CD4-positive, alpha-beta T cell (primary cell): ENCODE data around the gene CCND3. TPM values are rescaled to one million over a fixed set of nuclear protein-coding genes. Genes with fewer than 3 reads are reported as not detected.

Source experiments
- ATAC-seq: fragments of 200-7000 bp; cut with Tn5 transposase; one replicate; pipeline ENCODE4 v1.10.0; 2022; ENCODE audit warnings: mild to moderate bottlenecking; ENCODE audit not compliant: poor library complexity
- CTCF ChIA-PET: fragments of 350-600 bp; sonication (Branson Sonifier 250); formaldehyde crosslinking; loops from one replicate; lab custom pipeline; 2021; ENCODE audit warnings: antibody characterized with exemption, inconsistent platforms; lab: Charles Lee
- POLR2A ChIA-PET: fragments of 350-600 bp; sonication (Branson Sonifier 250); formaldehyde crosslinking; loops from one replicate; lab custom pipeline; 2021; ENCODE audit warnings: antibody characterized with exemption, inconsistent platforms; lab: Charles Lee
- DNase-seq, 14 experiments: peaks; one replicate each; pipeline ENCODE4 v3.0.0-alpha.2; 2013 to 2020; ENCODE audit warnings: mixed read lengths in 2 of 14
- H3K27ac ChIP-seq, 2 donors: one replicate each; pipeline versions ENCODE4 v1.5.1 to v1.7.0; 2013; ENCODE audit warnings: low read length in 2 of 2, low read depth in 1 of 2, mild to moderate bottlenecking in 1 of 2
- H3K27me3 ChIP-seq, 2 experiments: 1 replicate in 1 of 2; 2 replicates in 1 of 2; pipeline versions ENCODE4 v1.6.1 to v1.7.0; 2013; ENCODE audit warnings: low read length in 2 of 2, control low read depth in 1 of 2, mild to moderate bottlenecking in 1 of 2, moderate library complexity in 1 of 2; ENCODE audit not compliant: insufficient read depth in 2 of 2, control insufficient read depth in 1 of 2
- H3K36me3 ChIP-seq: one replicate; pipeline ENCODE4 v1.6.1; 2013; ENCODE audit warnings: low read length, control low read depth; ENCODE audit not compliant: insufficient read depth
- H3K4me1 ChIP-seq: one replicate; pipeline ENCODE4 v1.6.1; 2013; ENCODE audit warnings: low read length, control low read depth; ENCODE audit not compliant: insufficient read depth
- H3K4me3 ChIP-seq: one replicate; pipeline ENCODE4 v1.5.1; 2013; ENCODE audit warnings: mild to moderate bottlenecking, low read length, moderate library complexity
- H3K9me3 ChIP-seq, 2 experiments: 1 replicate in 1 of 2; 2 replicates in 1 of 2; pipeline versions ENCODE4 v1.6.1 to v1.7.0; 2013; ENCODE audit warnings: low read length in 2 of 2, mild to moderate bottlenecking in 2 of 2, control low read depth in 1 of 2, moderate library complexity in 1 of 2; ENCODE audit not compliant: control insufficient read depth in 1 of 2, insufficient read depth in 1 of 2
- H3K27ac Mint-ChIP-seq: one replicate; pipeline ENCODE4 v1.8.0; 2020; ENCODE audit warnings: mixed read lengths
- H3K27me3 Mint-ChIP-seq: one replicate; pipeline ENCODE4 v1.8.0; 2021; ENCODE audit warnings: mixed read lengths
- H3K36me3 Mint-ChIP-seq: one replicate; pipeline ENCODE4 v1.8.0; 2021; ENCODE audit warnings: low read depth, mixed read lengths
- H3K4me1 Mint-ChIP-seq: one replicate; pipeline ENCODE4 v1.8.0; 2021; ENCODE audit warnings: low read depth, mixed read lengths
- H3K4me3 Mint-ChIP-seq: one replicate; pipeline ENCODE4 v1.8.0; 2020; ENCODE audit warnings: mild to moderate bottlenecking, mixed read lengths
- H3K9me3 Mint-ChIP-seq: one replicate; pipeline ENCODE4 v1.8.0; 2020; ENCODE audit warnings: mixed read lengths
- intact Hi-C, 2 experiments: fragments of 100-400 bp; cut with DNase I in 1 of 2; cut with micrococcal nuclease in 1 of 2; formaldehyde crosslinking; loops; one replicate each; pipeline versions ENCODE4 v1.15.1 to v1.9.0; 2023 to 2025; cut with DNase I, micrococcal nuclease
- total RNA-seq, 174 experiments: library from RNA in 2 of 174; stranded (reverse) in 2 of 174; gene quantifications; one replicate each; pipeline ENCODE4 v1.2.3 and lab custom pipeline; 2021 to 2026
- TF ChIP-seq, protein P1 (sequence below): fragments of 200-600 bp; IDR thresholded peaks from one replicate; pipeline ENCODE4 v1.8.0; 2022; ENCODE audit warnings: antibody characterized with exemption, mild to moderate bottlenecking

CCND3 gene
- total RNA-seq, 2 experiments from 2014 or later, result 247 to 248 TPM

DNA sequence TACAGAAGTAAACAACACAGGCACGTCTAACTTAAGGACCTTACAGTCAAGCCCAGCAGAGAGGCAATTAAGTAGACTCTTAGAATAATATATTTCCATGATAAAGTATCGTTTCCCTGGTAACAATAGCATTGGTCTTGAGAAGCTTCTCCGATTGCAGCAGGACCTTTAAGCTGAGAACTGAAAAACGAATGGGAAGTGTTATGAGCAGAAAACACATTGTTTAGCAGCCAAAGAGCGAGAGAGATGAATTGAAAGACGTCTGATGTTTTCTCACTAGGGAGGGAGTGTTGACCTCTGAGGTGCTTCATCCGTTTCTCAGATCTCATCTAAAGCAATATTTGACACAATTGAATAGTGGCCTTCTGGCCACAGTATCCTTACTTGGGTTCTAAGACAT is 19.5 kb downstream of the CCND3 start:
- CTCF ChIA-PET, result interaction anchor here (1.0 to 5.6 kb wide), 6 partner anchors 15 to 142 kb away, joined by 3 to 84 read pairs (median 30); partner anchors contain the start of genes FRS3, TAF8 and TOMM6

DNA sequence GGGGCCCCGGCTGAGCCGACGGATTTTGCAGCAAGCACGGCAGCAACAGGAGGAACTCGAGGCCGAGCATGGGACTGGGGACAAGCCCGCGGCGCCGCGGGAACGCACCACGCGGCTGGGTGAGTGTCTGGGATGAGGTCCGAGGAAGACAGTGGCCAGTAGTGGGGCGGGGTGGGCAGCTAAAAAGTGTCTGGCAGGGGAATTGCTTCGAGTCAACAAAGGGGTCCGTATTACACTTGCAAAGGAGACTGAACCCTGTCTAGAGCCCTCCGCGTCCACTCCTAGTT is 20.0 kb downstream of the CCND3 start:
- Mint-ChIP-seq H3K4me1 (peaks cover 56% of the 10 kb centered on the region), H3K27me3 (no peaks in the 10 kb centered on the region), H3K4me3 (peak overlapping the region; percentile 99), H3K9me3 (no peaks in the 10 kb centered on the region), H3K36me3 (peaks cover 30% of the 10 kb centered on the region), H3K27ac (peak overlapping the region; percentile 94)
- POLR2A ChIA-PET, result interaction anchor here (0.9 to 3.5 kb wide), 14 partner anchors 9 to 134 kb away, joined by 3 to 41 read pairs (median 12); partner anchors contain the start of genes TAF8, TOMM6 and USP49
- CTCF ChIA-PET, result interaction anchor here (0.8 to 5.6 kb wide), 15 partner anchors 11 to 142 kb away, joined by 3 to 84 read pairs (median 6); partner anchors contain the start of genes CCND3, FRS3, TAF8 and TOMM6
- TF ChIP-seq, protein P1, sequence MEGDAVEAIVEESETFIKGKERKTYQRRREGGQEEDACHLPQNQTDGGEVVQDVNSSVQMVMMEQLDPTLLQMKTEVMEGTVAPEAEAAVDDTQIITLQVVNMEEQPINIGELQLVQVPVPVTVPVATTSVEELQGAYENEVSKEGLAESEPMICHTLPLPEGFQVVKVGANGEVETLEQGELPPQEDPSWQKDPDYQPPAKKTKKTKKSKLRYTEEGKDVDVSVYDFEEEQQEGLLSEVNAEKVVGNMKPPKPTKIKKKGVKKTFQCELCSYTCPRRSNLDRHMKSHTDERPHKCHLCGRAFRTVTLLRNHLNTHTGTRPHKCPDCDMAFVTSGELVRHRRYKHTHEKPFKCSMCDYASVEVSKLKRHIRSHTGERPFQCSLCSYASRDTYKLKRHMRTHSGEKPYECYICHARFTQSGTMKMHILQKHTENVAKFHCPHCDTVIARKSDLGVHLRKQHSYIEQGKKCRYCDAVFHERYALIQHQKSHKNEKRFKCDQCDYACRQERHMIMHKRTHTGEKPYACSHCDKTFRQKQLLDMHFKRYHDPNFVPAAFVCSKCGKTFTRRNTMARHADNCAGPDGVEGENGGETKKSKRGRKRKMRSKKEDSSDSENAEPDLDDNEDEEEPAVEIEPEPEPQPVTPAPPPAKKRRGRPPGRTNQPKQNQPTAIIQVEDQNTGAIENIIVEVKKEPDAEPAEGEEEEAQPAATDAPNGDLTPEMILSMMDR, result no peak
- intact Hi-C loops, result loop anchor here (1.0 to 2.0 kb wide), 9 partner anchors 15 to 641 kb away; partner anchors contain the start of genes TOMM6 (in 2 of the 2), USP49 (in 2 of the 2), CCND3 (in 1 of the 2) and MRPS10 (in 1 of the 2)
- DNase-seq, result peak in 1 of 14 experiments; percentile 27
- Histone ChIP-seq H3K4me3 (peak overlapping the region; percentile 78), H3K36me3 (peaks cover 4% of the 10 kb centered on the region), H3K27me3 (no peaks in the 10 kb centered on the region), H3K27ac (peak overlapping the region; percentile 97 to 98), H3K9me3 (no peaks in the 10 kb centered on the region), H3K4me1 (peaks cover 31% of the 10 kb centered on the region)
- peak; percentile 10 for ATAC-seq

More for the DNA sequence above, 19.5 kb downstream of the CCND3 start:
- H3K27ac Mint-ChIP-seq, result peak overlapping the region; percentile 94
- H3K9me3 Mint-ChIP-seq, result no peaks in the 10 kb centered on the region
- H3K27me3 ChIP-seq, result no peaks in the 10 kb centered on the region
- H3K4me3 Mint-ChIP-seq, result peak overlapping the region; percentile 99
- DNase-seq (no peak), ATAC-seq (no peak)
- no peaks in the 10 kb centered on the region for H3K27me3 Mint-ChIP-seq
- H3K4me1 Mint-ChIP-seq, result peaks cover 56% of the 10 kb centered on the region
- no peak overlapping the region for H3K27ac ChIP-seq
- TF ChIP-seq, protein P1, result no peak
- H3K9me3 ChIP-seq, result no peaks in the 10 kb centered on the region
- peak overlapping the region; percentile 78 for H3K4me3 ChIP-seq
- POLR2A ChIA-PET, result interaction anchor here (1.0 to 3.5 kb wide), 10 partner anchors 8 to 129 kb away, joined by 3 to 35 read pairs (median 12); partner anchors contain the start of genes TAF8 and USP49
- peaks cover 31% of the 10 kb centered on the region for H3K4me1 ChIP-seq
- intact Hi-C loops, result loop anchor here in 1 of 2 experiments (1.0 kb wide), 1 partner anchor 295 kb away; the partner anchor contains the start of gene MRPS10
- peaks cover 31% of the 10 kb centered on the region for H3K36me3 Mint-ChIP-seq
- peaks cover 6% of the 10 kb centered on the region for H3K36me3 ChIP-seq

DNA sequence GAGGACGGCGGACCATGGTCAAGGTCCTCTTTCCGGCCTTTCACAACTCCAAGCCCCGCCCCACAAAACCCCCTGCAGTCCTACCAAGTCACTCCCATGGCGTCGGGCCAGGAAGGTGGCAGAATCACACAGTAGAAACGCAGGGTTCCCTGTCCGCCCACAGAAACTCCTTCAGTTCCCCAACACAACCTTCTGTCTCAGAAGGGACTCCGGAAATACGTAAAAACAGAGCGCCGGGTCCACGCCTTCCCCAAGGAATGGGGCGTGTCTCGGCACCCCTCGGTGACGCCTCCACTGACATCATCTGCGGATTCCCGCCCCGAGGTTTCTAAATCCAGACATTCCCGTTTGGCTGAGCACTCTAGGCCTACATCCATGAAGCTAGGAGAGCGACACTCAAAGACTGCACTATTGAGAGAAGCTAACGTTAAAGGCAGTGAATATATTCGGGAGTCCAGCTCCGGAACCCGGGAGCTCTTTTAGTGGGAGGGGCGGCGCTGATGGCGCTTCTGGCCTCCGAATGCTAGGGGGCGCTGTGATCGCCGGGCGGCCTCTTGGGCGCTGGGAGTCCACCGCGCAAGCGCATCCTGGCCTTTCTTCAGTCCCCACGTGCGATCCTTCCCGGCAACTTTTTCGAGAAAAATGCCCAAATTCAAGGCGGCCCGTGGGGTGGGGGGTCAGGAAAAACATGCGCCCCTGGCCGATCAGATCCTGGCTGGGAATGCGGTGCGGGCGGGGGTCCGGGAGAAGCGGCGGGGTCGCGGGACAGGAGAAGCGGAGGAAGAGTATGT is 20.5 kb downstream of the CCND3 start, which contains the start of the genes BYSL and MED20:
Gene BYSL (plus strand): TSS at position 579 of the 791 bp plus-strand sequence. CDS start 64 bp downstream, at position 643.
Gene MED20 (minus strand): TSS at position 219 of the 791 bp plus-strand sequence. CDS start 121 bp downstream, at position 98.
- peaks cover 55% of the 10 kb centered on the region for H3K4me1 Mint-ChIP-seq

More for the DNA sequence above, 20.5 kb downstream of the CCND3 start, which contains the start of the genes BYSL and MED20:
- ChIA-PET POLR2A (interaction anchor here (0.6 to 3.5 kb wide), 21 partner anchors 9 to 1708 kb away, joined by 3 to 41 read pairs (median 6); partner anchors contain the start of genes TAF8, TOMM6 and USP49), CTCF (interaction anchor here (0.6 to 5.6 kb wide), 27 partner anchors 10 to 294 kb away, joined by 3 to 84 read pairs (median 5); partner anchors contain the start of genes CCND3, FRS3, TAF8 and TOMM6)
- H3K27me3 Mint-ChIP-seq, result no peaks in the 10 kb centered on the region
- TF ChIP-seq, protein P1, result peak; percentile 97
- peak within 1 kb of the TSS; percentile 94 for H3K27ac Mint-ChIP-seq
- Histone ChIP-seq H3K4me3 (peak within 1 kb of the TSS; percentile 78), H3K27me3 (no peaks in the 10 kb centered on the region), H3K36me3 (peaks cover 6% of the 10 kb centered on the region), H3K4me1 (peaks cover 31% of the 10 kb centered on the region), H3K9me3 (no peaks in the 10 kb centered on the region), H3K27ac (peak within 1 kb of the TSS; percentile 97 to 98)
- peak; percentile 90 for ATAC-seq
- H3K9me3 Mint-ChIP-seq, result no peaks in the 10 kb centered on the region
- DNase-seq, result peak; percentile 89 to 97 (median 93)
- H3K36me3 Mint-ChIP-seq, result peaks cover 33% of the 10 kb centered on the region
- intact Hi-C loops, result loop anchor here (1.0 to 2.0 kb wide), 9 partner anchors 15 to 642 kb away; partner anchors contain the start of genes TOMM6 (in 2 of the 2), USP49 (in 2 of the 2), CCND3 (in 1 of the 2) and MRPS10 (in 1 of the 2)
- peak within 1 kb of the TSS; percentile 99 for H3K4me3 Mint-ChIP-seq
